Effector memory CD8-positive, alpha-beta T cell (primary cell): Measurements from ENCODE around the gene BLVRA.
"Not testable (repeated sequence)": the region's sequence is repeated elsewhere in the genome, so short reads cannot be mapped to it uniquely, and the experiment has no call there.

Experiments used
- ATAC-seq: fragments of 150-1000 bp; cut with Tn5 transposase; replicated peaks from 2 replicates; pipeline ENCODE4 v1.10.0; 2021; ENCODE audit warnings: mild to moderate bottlenecking, moderate library complexity
- DNase-seq, 3 experiments: peaks; one replicate each; pipeline ENCODE4 v3.0.0; 2021
- H3K27ac Mint-ChIP-seq, 2 donors: one replicate each; pipeline ENCODE4 v1.8.0; 2022; ENCODE audit warnings: mild to moderate bottlenecking in 2 of 2, mixed read lengths in 2 of 2, moderate library complexity in 2 of 2
- H3K27me3 Mint-ChIP-seq, 2 donors: one replicate each; pipeline ENCODE4 v1.8.0; 2022; ENCODE audit warnings: mixed read lengths in 2 of 2
- H3K36me3 Mint-ChIP-seq: one replicate; pipeline ENCODE4 v1.8.0; 2022; ENCODE audit warnings: mild to moderate bottlenecking, moderate library complexity, mixed read lengths; ENCODE audit not compliant: insufficient read depth
- H3K4me1 Mint-ChIP-seq, 2 donors: one replicate each; pipeline ENCODE4 v1.8.0; 2022; ENCODE audit warnings: low read depth in 2 of 2, mixed read lengths in 2 of 2
- H3K4me3 Mint-ChIP-seq, 2 donors: one replicate each; pipeline ENCODE4 v1.8.0; 2022; ENCODE audit warnings: mild to moderate bottlenecking in 2 of 2, mixed read lengths in 2 of 2, moderate library complexity in 2 of 2
- H3K9me3 Mint-ChIP-seq, 2 donors: one replicate each; pipeline ENCODE4 v1.8.0; 2022; ENCODE audit warnings: mixed read lengths in 2 of 2

BLVRA gene

GRCh38 chr7:43734575-43735332, 23.7 kb upstream of the BLVRA start:
- not testable (repeated sequence) for H3K36me3 Mint-ChIP-seq, H3K4me3 Mint-ChIP-seq, H3K27ac Mint-ChIP-seq, ATAC-seq, H3K4me1 Mint-ChIP-seq, DNase-seq, H3K27me3 Mint-ChIP-seq, H3K9me3 Mint-ChIP-seq

- Mint-ChIP-seq H3K27ac (no peak overlapping the region), H3K36me3 (no peaks in the 10 kb centered on the region), H3K27me3 (no peaks in the 10 kb centered on the region), H3K4me1 (peaks cover 0 to 6% of the 10 kb centered on the region in 2 donors), H3K9me3 (no peaks in the 10 kb centered on the region), H3K4me3 (no peak overlapping the region)
- DNase-seq (no peak), ATAC-seq (no peak)
Observed at GRCh38 chr7:43735403-43735801, 23.1 kb upstream of the BLVRA start.

GRCh38 chr7:43735802-43736603, 22.5 kb upstream of the BLVRA start:
- Mint-ChIP-seq H3K4me1 (peaks cover 0 to 6% of the 10 kb centered on the region in 2 donors), H3K4me3 (no peak overlapping the region), H3K36me3 (no peaks in the 10 kb centered on the region), H3K9me3 (no peaks in the 10 kb centered on the region), H3K27ac (no peak overlapping the region), H3K27me3 (no peaks in the 10 kb centered on the region)
- DNase-seq (no peak), ATAC-seq (no peak)

- Mint-ChIP-seq H3K27me3 (no peaks in the 10 kb centered on the region), H3K9me3 (no peaks in the 10 kb centered on the region), H3K4me3 (no peak overlapping the region), H3K4me1 (peaks cover 0 to 6% of the 10 kb centered on the region in 2 donors), H3K36me3 (no peaks in the 10 kb centered on the region), H3K27ac (no peak overlapping the region)
- no peak for ATAC-seq
- DNase-seq: no peak
Observed at GRCh38 chr7:43737467-43738127, 20.9 kb upstream of the BLVRA start.

- Mint-ChIP-seq H3K36me3 (no peaks in the 10 kb centered on the region), H3K27me3 (peaks cover 0 to 12% of the 10 kb centered on the region in 2 donors), H3K4me1 (no peaks in the 10 kb centered on the region), H3K9me3 (no peaks in the 10 kb centered on the region), H3K4me3 (no peak overlapping the region), H3K27ac (no peak overlapping the region)
- DNase-seq (no peak), ATAC-seq (no peak)
Observed at GRCh38 chr7:43742692-43743091, 15.8 kb upstream of the BLVRA start.

- H3K36me3 Mint-ChIP-seq: no peaks in the 10 kb centered on the region
- H3K27me3 Mint-ChIP-seq: peaks cover 0 to 12% of the 10 kb centered on the region in 2 donors
Observed at GRCh38 chr7:43747328-43748105, 11.0 kb upstream of the BLVRA start.

GRCh38 chr7:43749383-43749940, 9.0 kb upstream of the BLVRA start:
- Mint-ChIP-seq H3K9me3 (no peaks in the 10 kb centered on the region), H3K27ac (no peak overlapping the region), H3K27me3 (peaks cover 0 to 12% of the 10 kb centered on the region in 2 donors), H3K4me3 (no peak overlapping the region), H3K36me3 (no peaks in the 10 kb centered on the region), H3K4me1 (peaks cover 0 to 8% of the 10 kb centered on the region in 2 donors)
- no peak for ATAC-seq
- DNase-seq: no peak

More at GRCh38 chr7:43747328-43748105, 11.0 kb upstream of the BLVRA start:
- Mint-ChIP-seq H3K4me1 (peaks cover 0 to 8% of the 10 kb centered on the region in 2 donors), H3K9me3 (no peaks in the 10 kb centered on the region), H3K4me3 (no peak overlapping the region), H3K27ac (no peak overlapping the region)
- no peak for ATAC-seq
- DNase-seq: no peak

- Mint-ChIP-seq H3K27me3 (peaks cover 0 to 12% of the 10 kb centered on the region in 2 donors), H3K4me3 (peak overlapping the region in 1 of 2 donors; percentile 18), H3K9me3 (no peaks in the 10 kb centered on the region), H3K36me3 (no peaks in the 10 kb centered on the region), H3K4me1 (peaks cover 0 to 8% of the 10 kb centered on the region in 2 donors), H3K27ac (no peak overlapping the region)
- DNase-seq (no peak), ATAC-seq (no peak)
Observed at GRCh38 chr7:43750016-43750887, 8.2 kb upstream of the BLVRA start.

- Mint-ChIP-seq H3K36me3 (no peaks in the 10 kb centered on the region), H3K27ac (no peak overlapping the region), H3K9me3 (no peaks in the 10 kb centered on the region), H3K4me1 (peaks cover 6 to 15% of the 10 kb centered on the region in 2 donors), H3K27me3 (no peaks in the 10 kb centered on the region), H3K4me3 (no peak overlapping the region)
- no peak for DNase-seq
- no peak for ATAC-seq
Observed at GRCh38 chr7:43752411-43752810, 6.1 kb upstream of the BLVRA start.

- H3K27me3 Mint-ChIP-seq: no peaks in the 10 kb centered on the region
- ATAC-seq: no peak
- H3K9me3 Mint-ChIP-seq: no peaks in the 10 kb centered on the region
- no peaks in the 10 kb centered on the region for H3K36me3 Mint-ChIP-seq
- no peak overlapping the region for H3K27ac Mint-ChIP-seq
- H3K4me3 Mint-ChIP-seq: no peak overlapping the region
- H3K4me1 Mint-ChIP-seq: peaks cover 10 to 22% of the 10 kb centered on the region in 2 donors
- DNase-seq: no peak
Observed at GRCh38 chr7:43753271-43753810, 5.1 kb upstream of the BLVRA start.

GRCh38 chr7:43753843-43754242, 4.6 kb upstream of the BLVRA start:
- Mint-ChIP-seq H3K27me3 (no peaks in the 10 kb centered on the region), H3K27ac (no peak overlapping the region), H3K36me3 (no peaks in the 10 kb centered on the region), H3K4me3 (no peak overlapping the region), H3K9me3 (no peaks in the 10 kb centered on the region), H3K4me1 (peaks cover 10 to 22% of the 10 kb centered on the region in 2 donors)
- DNase-seq (no peak), ATAC-seq (no peak)

- ATAC-seq (no peak), DNase-seq (no peak)
- Mint-ChIP-seq H3K36me3 (no peaks in the 10 kb centered on the region), H3K9me3 (no peaks in the 10 kb centered on the region), H3K4me1 (peaks cover 10 to 22% of the 10 kb centered on the region in 2 donors), H3K27me3 (no peaks in the 10 kb centered on the region), H3K4me3 (no peak overlapping the region), H3K27ac (no peak overlapping the region)
Observed at GRCh38 chr7:43754596-43754995, 3.9 kb upstream of the BLVRA start.
